ENCODE data around the gene CCR5AS.
"Not testable (repeated sequence)": the region's sequence is repeated elsewhere in the genome, so short reads cannot be mapped to it uniquely, and the experiment has no call there.

CCR5AS gene

GRCh38 chr3:46429250-46429649 is 22.4 kb upstream of the CCR5AS start:
- no peak for DNase-seq

GRCh38 chr3:46427916-46428833 is 21.3 kb upstream of the CCR5AS start:
- no peak for DNase-seq

GRCh38 chr3:46427404-46427803 is 20.5 kb upstream of the CCR5AS start:
- DNase-seq: not testable (repeated sequence)

GRCh38 chr3:46426476-46426875 is 19.6 kb upstream of the CCR5AS start:
- not testable (repeated sequence) for DNase-seq

- no peak for DNase-seq
These were observed 16.7 kb upstream of the CCR5AS start for GRCh38 chr3:46423588-46423987.

GRCh38 chr3:46422617-46423016 is 15.8 kb upstream of the CCR5AS start:
- DNase-seq: no peak

- DNase-seq: no peak
These were observed 14.1 kb upstream of the CCR5AS start for GRCh38 chr3:46420931-46421330.

- DNase-seq: no peak
These were observed 12.9 kb upstream of the CCR5AS start for GRCh38 chr3:46419816-46420215.

GRCh38 chr3:46417841-46418611 is 11.2 kb upstream of the CCR5AS start:
- no peak for DNase-seq

GRCh38 chr3:46416811-46417510 is 10.1 kb upstream of the CCR5AS start:
- DNase-seq: no peak

- DNase-seq: no peak
These were observed 9.4 kb upstream of the CCR5AS start for GRCh38 chr3:46416125-46416810.

- no peak for DNase-seq
These were observed 7.9 kb upstream of the CCR5AS start for GRCh38 chr3:46414739-46415138.

GRCh38 chr3:46413951-46414350 is 7.1 kb upstream of the CCR5AS start:
- no peak for DNase-seq

GRCh38 chr3:46412786-46413298 is 6.0 kb upstream of the CCR5AS start:
- no peak for DNase-seq

GRCh38 chr3:46411271-46411670 is 4.4 kb upstream of the CCR5AS start:
- no peak for DNase-seq

GRCh38 chr3:46410669-46411068 is 3.8 kb upstream of the CCR5AS start:
- DNase-seq: no peak

- DNase-seq: no peak
These were observed 3.0 kb upstream of the CCR5AS start for GRCh38 chr3:46409739-46410489.

- no peak for DNase-seq
These were observed 2.0 kb upstream of the CCR5AS start for GRCh38 chr3:46408853-46409252.

GRCh38 chr3:46407970-46408369 is 1.1 kb upstream of the CCR5AS start:
- no peak for DNase-seq

GRCh38 chr3:46406443-46406787 is 451 bp downstream of the CCR5AS start:
- no peak for DNase-seq
